ENCODE data around the gene USP16. TPM values are rescaled to one million over a fixed set of nuclear protein-coding genes. Genes with fewer than 3 reads are reported as not detected.

Gene USP16
- total and polyA plus RNA-seq, 2 of the 13 experiments (the other 11 are each of a cell fraction or from before 2014, with no cell fraction given), result 16.5 to 46.9 TPM

GRCh38 chr21:29002442-29003144 lies 21.9 kb upstream of the USP16 start (continued):
- TF ChIP-seq AKNA (CRISPR knock-in tag; IDR thresholded peaks at IDR 0.05; ENCODE audit: borderline replicate concordance) (0 out of 2 replicates have a peak, but pooled peaks have one; percentile 58), DNMT1 (CRISPR knock-in tag; IDR thresholded peaks at IDR 0.05) (0 out of 2 replicates have a peak, but pooled peaks have one; percentile 56), ZNF770 (CRISPR knock-in tag; IDR thresholded peaks at IDR 0.05) (no peak), ZEB1 (IDR thresholded peaks at IDR 0.05; ENCODE audit: insufficient replicate concordance, low read depth) (no peak), ZNF350 (CRISPR knock-in tag; IDR thresholded peaks at IDR 0.05; ENCODE audit: borderline replicate concordance, low read depth) (peak; percentile 81), RAD21 (CRISPR knock-in tag; IDR thresholded peaks at IDR 0.05) (peak; percentile 51; the same call in 1 of the 2 replicates), BCLAF1 (IDR thresholded peaks at IDR 0.05) (no peak), ZBTB44 (CRISPR knock-in tag; IDR thresholded peaks at IDR 0.05) (no peak), BCL6 (CRISPR knock-in tag; IDR thresholded peaks at IDR 0.05) (peak; percentile 58), RNF2 (conservative IDR thresholded peaks at IDR 0.05; ENCODE audit: low read depth) (peak; percentile 91), SCMH1 (CRISPR knock-in tag; IDR thresholded peaks at IDR 0.05; ENCODE audit: borderline replicate concordance) (no peak), SNAPC5 (CRISPR knock-in tag; IDR thresholded peaks at IDR 0.05; ENCODE audit: borderline replicate concordance) (no peak), IKZF4 (CRISPR knock-in tag; IDR thresholded peaks at IDR 0.05; ENCODE audit: borderline replicate concordance, low read depth, not compliant biosample characterization) (peak; percentile 83), HNRNPH1 (optimal IDR thresholded peaks at IDR 0.05; ENCODE audit: low read depth, low read length) (no peak), ATF7-NPFF (CRISPR knock-in tag; IDR thresholded peaks at IDR 0.05; ENCODE audit: low read depth) (peak; percentile 76), ZNF329 (CRISPR knock-in tag; IDR thresholded peaks at IDR 0.05; ENCODE audit: low read depth) (peak; percentile 66; the same call in 1 of the 2 replicates), AKAP8 (CRISPR knock-in tag; IDR thresholded peaks at IDR 0.05) (no peak)

Measured in HepG2 (cell line).